Measurements from ENCODE around the gene STAG2.

The STAG2 gene

DNA sequence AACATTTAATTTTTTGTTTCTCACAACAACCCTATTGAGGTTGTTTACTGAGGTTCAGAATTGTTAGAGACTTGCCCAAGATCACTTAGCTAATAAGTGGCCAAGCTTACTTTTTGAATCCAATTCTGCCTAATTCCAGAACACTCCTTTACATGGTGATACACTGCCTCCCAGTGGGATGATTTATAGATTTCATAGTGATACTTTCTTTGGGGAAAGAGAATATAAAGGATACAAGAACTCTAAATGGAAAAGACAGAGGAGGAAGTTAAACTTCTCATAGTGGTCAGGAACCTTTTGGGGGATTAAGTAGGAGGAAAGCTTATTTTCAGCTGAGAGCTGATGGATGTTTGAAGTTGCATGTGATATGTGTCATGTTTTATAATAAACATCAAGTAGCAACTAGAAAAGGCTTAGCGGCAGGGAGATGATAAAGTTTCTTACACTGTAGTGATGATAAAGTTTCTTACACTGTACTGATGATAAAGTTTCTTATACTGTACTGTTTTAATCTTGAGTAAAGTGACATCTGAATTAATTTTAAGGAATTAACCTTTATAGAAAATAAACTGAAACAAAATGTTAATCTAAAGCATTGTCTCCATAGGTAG lies 15.3 kb downstream of the STAG2 start:
- DNase-seq = no peak

DNA sequence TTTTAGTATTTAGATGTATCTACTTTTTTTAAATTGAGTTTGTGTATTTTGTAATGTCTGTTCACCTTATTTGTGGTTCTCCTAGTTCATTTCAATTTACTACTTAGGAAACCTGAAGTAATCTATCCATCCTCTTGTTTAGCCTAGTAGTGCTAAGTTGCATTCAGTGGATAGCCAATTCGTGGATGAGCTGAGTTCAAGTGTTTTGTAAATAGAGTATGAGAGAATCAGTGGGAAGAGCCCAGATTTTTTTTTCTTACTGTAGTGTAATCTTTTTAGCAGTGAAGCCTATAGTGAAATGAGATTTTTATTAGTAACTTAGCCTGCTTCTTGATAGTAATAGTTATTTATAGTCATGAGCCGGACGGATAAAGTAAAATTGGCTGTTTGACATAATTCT lies 21.7 kb downstream of the STAG2 start:
- DNase-seq = no peak

DNA sequence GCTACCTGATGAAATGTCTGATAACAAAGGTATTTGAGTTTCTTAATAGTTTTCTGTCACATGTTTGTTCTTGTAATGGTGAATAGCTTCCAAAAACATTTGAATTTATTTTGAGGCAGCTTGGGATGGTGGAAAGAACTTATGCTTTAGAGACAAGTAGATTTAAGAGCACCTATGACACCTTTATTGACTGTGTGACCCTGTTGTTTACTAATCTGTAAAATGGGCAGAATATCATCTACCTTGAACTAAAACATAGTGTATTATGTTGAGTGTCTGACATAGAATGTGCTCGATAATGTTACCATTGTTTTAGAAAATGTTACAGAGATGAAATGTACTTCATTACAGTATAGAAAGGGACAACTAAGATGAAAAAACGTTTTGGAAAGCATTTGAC lies 24.9 kb downstream of the STAG2 start:
- DNase-seq = no peak

DNA sequence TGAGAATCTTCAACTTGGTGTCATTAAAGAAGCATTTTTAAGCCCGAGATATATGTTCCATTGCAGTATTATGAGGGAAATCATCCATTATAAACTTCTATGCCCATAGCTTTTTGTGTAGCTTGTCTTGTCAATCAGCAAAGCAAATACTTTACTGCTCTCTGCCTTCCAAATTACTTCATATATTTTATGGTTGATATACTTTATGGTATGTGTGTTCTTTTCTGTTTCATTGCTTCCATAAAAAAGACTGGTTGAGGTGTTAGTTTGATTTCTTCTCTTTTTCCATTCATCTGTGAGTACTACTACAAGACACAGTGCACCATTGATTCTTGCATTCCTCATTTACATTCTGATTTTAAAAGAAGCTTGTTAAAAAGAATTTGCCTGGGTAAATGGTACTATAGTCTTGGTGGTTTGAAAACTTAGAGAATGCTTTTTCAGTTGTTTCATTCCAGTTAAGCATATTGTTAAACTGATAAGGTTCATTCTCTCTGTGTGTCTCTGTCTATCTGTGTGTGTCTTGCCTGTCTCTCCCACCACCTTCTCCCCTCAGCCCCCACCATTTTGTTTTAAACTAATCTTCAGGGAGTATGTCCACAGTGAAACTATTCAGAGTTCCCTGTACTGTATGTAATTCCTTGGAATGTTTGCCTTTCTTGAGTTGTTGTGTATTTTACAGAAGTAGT lies 27.1 kb downstream of the STAG2 start:
- peak; percentile 35 for DNase-seq

DNA sequence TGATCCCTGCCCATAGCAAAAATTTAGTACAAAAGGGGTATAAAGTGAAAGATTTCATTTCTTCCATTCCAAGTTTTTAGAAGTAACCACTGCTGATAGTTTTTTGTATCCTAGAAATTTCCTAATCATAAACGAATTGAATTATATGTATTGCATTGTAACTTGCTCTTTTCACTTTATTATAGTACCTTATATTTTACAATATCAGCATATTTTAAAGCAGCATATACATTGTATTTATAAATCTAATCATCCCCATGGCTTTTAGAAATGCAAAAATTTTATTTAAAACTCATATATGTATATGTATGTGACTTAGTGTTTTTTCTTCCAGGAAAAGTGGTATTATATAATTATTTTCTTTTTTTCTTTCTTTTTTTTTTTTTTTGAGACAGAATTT lies 27.7 kb downstream of the STAG2 start:
- no peak for DNase-seq

DNA sequence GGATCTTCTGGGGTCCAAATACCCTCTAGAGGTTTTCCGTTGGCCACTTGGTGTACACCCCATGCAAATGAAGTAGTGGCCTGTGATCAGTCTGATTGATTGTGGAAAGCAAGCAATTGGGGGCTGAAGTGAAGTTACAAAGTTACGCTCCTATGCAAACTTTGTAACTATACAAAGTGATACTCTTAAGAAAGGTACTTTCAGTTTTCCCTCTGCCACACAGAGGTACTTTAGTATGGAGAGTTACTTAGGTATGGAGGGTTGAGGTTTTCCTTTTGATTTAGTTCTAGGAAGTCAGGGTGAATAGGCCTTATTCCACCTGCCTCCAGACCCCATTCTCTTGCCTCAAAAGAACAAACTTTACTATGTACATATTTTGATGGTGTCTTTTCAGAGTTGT lies 28.7 kb downstream of the STAG2 start:
- DNase-seq = no peak

DNA sequence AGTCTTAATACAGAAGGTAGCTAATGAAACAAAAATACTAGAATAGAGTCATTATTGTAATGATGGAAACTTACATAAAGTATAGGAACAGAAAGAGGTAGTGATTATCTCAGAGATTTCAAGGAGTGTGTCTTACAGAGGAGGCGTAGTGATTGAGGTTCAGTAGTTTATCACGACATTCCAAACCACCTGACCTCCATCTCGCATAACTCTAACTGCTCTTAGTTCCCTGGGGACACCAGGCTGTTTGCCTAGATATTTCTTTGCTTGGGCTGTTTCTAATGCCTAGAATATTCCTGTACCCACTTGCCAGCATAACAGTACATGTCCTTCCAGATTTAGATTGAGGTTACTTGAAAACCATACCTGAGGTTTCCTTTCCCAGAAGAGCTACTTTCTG lies 29.1 kb downstream of the STAG2 start:
- no peak for DNase-seq

DNA sequence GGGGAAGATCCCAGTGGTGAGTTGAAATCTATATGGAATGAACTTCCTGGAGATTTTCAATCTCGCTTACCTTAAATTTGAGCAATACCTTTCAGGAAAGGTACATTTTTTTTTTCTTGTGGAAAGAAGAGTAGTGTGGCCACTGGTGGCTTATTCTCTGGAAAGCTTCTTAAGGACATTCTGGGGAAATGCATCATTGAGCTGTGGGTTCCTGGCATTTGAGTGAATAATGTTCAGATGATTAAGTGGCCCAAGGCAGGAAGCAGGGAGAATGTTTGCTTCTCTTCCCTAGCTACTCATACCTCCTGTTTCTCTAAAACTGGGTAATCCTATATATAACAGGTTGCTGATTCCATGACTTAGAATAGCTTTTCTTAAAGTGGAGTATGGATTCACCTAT lies 31.8 kb downstream of the STAG2 start:
- DNase-seq = no peak

DNA sequence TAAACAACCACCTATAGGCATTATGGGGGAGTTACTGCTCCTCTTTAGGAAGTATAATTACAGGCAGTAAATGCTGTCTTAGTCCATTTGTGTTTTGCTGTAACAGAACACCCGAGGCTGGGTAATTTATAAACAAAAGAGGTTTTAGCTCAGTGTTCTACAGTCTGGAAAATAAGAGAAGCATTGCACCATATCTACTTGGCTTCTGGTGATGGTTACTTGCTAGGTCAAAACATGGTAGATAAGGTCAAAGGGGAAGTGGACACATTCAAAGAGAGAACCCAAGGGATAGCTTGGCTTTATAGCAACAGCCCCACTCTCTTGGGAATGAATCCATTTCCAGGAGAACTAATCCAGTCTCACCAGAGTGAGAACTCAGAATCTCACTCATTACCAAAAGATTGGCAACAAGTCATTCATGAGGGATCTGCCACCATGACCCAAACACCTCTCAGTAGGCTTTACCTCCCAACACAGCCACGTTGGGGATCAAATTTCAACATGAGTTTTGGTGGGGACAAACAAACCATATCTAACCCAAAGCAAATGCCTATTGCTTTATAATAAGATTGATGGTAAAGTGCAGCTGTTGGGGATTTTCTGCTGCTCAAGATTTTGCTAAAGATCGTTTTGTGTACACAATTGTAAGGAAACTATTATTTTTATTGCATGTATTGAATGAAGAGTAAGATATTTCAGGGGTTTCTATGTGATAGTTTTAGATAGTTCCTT lies 32.6 kb downstream of the STAG2 start:
- no peak for DNase-seq

DNA sequence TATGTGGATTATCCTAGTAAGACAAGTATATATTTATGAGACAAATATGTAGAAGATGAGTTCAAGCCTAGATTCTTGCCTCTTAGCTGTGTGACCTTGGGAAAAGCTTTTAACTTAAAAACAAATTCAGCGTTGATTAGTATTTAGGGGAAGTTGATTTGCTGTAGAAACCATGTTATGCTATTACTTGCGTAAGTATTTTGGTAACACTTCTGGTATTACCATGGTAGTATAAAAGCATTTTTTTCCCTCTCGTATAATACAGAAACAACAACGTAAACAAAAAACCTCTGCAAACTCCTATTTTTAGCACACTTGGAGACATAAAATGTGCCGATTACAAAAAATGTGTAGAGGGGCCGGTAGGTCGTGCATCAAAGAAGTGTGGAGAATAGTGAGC lies 33.2 kb downstream of the STAG2 start:
- DNase-seq = no peak

DNA sequence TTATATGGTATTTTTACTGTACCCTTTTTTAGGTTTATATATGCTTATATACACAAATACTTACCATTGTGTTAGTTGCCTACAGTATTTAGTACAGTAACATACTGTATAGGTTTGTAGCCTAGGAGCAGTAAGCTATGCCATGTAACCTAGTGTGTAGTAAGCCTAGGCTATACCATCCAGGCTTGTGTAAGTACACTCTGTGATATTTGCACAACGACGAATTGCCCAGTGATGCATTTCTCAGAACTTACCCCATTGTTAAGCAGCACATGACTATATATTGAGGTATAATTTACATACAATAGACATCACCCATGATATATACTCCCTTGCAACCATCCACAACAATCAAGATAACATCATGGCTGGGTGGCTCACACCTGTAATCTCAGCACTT lies 40.1 kb downstream of the STAG2 start:
- no peak for DNase-seq

DNA sequence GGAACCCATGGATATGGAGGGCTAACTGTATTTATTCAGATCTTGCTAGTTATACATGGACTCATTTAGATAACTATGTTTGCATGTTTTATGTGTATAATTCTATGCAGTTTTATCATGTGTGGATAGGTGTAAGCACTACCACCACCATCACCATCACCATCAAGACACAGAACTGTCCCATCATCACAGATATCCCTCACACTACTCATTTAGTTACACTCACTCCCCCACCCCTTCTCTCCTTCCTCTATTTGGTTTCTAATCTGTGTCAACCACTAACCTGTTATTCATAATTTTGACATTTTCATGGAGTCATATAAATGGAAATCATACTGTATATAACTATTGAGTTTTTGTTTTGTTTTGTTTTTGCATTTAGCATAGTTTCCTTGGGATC lies 43.7 kb downstream of the STAG2 start:
- no peak for DNase-seq

DNA sequence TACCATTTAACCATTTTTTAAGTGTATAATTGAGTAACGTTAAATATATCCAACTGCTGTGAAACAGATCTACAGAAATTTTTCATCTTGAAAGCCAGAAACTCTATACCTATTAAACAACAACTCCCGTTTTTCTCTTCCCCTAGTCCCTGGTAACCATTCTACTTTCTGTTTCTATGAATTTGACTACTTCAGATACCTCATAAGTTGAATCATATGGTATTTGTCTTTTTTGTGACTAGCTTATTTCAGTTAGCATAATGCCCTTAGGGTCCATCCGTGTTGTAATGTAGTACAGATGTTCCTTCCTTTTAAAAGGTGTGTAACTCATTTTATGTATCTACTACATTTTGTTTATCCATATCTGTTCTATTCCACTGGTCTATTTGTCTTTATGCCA lies 48.7 kb downstream of the STAG2 start:
- no peak for DNase-seq

DNA sequence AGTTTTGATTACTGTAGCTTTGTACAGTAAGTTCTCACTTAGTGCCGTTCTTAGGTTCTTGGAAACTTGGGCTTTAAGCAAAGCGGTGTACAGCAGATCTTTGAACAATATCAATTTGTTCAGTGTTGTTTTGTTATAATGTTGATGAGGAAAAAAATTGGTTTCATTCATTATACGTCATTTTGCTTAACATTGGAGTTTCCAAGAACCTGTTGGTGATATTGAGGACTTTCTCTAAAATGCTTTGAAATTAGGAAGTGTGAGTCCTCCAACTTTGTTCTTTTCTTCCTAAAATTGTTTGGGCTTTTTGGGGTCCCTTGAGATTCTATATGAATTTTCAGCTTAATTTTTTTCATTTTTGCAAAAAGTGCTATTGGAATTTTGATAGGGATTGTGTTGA lies 49.1 kb downstream of the STAG2 start:
- no peak for DNase-seq

DNA sequence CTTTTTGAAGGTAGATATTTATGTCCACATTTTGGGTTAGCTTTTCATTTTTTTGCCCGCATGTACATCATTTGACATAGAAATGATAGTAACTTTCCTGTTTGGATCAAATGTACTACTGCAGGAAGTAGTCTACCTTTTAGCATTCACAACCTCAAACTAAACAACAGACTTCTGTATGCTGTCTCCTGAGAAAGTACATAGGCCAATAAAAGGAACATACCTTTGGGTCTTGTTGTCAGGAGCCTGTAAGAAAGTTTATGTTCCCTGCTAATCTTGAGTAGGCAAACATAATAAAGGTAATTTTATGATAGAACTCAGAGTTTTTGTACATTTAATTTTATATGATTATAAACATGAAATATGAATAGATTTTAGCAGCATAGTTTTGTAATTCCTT lies 54.2 kb downstream of the STAG2 start:
- DNase-seq = no peak

DNA sequence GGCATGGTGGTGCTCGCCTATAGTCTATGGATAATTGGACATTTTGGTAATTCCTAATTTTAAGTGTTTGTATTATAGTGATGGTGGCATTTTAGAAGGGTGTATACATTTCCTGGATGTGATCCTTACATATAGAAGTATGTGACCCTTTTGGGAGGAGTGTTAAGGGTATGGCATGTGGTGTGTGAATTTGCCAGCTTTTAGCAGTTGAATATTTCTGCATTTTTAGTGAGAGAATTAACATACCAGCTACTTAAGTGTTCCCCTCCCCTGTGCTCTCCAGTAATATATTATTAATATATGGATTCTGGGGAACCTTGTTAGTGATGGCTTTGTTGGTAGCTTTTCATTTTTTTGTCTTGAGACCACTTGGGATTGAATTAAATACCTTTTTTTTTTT lies 55.3 kb downstream of the STAG2 start:
- no peak for DNase-seq

DNA sequence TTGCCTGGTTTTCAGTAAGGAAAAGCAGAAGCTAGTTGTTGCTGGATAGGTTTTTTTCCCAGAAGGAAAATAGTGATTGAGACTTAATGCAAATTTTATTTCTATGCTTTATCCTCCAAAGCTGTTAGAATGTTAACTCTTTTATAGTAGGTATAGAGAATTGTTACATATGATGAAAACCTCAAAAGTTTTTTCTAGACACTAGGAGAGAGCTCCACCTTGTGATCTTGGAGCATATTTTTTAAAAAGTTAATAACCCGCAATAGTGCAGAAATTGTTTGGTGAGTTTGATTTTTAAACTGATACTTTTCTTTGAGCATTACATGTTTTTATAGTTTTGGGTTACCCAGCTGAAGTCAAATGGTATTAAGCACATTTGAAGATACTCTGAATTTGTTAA lies 56.5 kb downstream of the STAG2 start:
- DNase-seq = no peak

DNA sequence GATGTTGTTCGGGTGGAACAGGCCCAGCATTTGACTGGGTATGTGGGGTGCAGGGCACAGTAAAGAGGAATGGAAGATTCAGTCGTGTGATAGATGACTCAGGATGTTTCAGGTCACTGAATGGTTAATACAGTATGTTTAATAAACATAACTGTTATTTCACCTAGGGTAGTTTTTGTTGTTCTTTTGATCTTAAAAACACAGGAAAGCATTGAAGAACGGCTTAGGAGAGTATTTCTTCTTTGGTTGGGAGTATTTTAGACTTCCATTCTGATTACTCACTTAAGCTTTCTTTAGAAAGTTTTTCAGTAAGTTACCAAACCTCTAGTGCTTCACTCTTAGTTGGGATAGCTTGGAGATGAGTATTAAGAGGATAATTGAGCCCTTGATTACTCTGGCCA lies 62.3 kb downstream of the STAG2 start:
- DNase-seq = no peak

DNA sequence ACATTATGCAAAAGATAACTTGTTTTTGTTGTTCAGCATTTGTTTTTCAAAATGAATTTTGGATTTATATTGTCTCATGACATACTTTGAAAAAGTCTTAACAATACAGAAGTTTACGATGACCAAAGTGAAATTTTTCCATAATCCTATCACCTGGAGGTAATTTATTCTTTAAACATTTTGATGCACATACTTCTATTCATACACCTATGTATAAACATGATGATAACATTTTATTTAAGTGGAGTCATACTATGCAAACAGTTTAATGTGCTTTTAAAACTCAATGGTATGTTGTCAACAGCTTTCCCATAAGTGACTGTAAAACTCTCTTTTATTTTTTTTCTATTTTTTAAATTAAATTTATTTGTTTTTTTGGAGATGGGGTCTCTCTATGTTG lies 65.0 kb downstream of the STAG2 start:
- DNase-seq = no peak

DNA sequence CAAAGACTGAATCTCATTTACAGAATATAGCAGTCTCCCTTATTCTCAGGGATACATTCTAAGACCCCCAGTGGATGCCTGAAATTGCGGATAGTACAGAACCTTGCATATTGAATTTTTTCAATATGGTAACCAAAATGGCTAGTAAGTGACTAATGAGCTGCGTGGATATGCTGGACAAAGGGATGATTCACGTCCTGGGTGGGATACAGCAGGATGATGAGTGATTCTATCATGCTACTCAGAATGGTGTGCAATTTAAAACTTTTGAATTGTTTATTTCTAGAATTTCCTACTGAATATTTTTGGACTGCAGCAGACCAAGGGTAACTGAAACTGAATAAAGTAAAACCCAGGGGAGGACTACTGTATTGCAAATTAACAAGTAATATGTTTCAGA lies 66.7 kb downstream of the STAG2 start:
- DNase-seq = no peak

DNA sequence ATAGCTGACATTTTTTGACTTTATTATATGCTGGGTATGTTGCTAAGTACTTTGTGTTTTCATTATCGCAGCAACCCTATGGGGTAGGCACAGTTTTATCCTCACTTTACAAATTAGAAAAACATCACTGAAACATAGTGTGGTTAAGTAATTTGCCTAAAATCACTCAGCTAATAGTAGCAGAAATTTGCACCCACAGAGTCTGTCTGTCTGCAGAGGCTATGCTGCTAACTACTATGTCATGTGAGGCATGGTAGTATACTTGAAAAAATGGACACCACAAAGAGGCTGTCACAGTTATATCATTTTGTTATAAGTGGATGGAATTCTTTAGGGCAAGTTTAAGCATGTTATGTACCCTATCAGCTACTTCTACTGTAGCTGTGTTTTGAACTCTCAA lies 69.0 kb downstream of the STAG2 start:
- DNase-seq = no peak

DNA sequence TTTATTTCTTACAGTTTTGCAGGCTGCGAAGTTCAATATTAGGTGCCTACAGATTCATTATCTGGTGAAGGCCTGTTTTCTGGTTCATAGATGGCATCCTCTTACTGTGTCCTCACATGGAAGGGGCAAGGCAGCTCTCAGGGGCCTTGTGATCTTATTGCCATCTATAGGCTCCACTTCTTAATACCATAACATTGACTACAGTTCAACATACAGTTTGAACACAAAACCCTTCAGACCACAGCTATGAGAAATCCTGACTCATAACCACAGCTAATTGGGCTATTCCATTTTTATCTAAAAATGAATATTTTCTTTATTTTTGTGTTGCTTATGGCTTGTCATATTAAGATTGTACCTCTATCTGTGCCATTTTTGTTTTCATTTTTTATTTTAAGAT lies 72.3 kb downstream of the STAG2 start:
- DNase-seq = no peak

DNA sequence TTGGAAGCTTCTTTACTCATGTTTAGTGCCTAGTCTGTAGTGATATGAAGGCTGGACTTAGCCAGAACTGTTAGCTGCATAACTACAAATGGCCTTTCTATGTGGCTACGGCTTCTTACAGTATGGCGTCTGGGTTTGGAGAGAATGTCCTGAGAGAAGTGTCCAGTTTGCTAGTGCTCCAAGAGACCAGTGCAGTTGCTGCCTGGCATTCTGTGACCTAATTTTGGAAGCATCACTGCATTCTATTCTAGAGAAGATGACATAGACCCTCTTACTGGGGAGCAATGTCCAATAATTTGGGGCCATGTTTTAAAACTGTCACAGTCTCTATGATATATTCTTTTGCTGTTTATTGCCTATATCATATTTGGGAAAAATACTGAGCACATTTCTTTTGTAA lies 74.2 kb downstream of the STAG2 start:
- no peak for DNase-seq

DNA sequence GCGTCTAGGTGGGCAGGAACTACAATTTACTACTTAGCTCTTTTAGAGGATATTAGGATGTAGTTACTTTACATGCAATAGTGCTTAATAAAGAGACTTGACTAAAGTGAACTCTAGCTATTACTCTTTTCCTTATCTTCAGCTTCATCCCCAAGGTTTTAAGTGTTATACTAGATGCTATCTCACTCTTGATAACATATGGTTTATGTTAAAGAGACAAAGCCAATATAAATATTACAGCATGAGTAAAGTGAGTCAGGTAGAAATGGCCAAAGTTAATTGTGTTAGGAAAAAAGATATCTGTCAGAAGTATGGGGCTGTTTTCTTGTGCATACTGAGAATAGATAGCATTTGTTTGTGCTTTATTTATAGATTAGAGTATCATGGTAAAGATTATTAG lies 80.5 kb downstream of the STAG2 start:
- DNase-seq = no peak

DNA sequence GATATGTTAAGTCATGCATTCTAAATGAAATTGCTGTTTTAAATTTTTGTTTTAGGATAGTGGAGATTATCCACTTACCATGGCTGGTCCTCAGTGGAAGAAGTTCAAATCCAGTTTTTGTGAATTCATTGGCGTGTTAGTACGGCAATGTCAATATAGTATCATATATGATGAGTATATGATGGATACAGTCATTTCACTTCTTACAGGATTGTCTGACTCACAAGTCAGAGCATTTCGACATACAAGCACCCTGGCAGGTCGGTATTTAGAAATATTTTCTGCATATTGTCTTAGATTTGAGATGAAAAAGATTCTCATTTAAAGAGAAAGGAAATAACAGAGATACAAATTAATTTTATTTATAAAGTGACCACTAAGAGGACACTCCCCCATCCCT lies 83.6 kb downstream of the STAG2 start:
- DNase-seq = no peak

All from NCI-H526 treated with DMSO at 0.1 percent for 48 hours (cell line).